ENCODE results near the gene POLR1E.
A peak's percentile ranks its signal among the peaks of the same experiment; 100 is the strongest.
"Not testable (repeated sequence)": the region's sequence is repeated elsewhere in the genome, so short reads cannot be mapped to it uniquely, and the experiment has no call there.

POLR1E gene

DNA sequence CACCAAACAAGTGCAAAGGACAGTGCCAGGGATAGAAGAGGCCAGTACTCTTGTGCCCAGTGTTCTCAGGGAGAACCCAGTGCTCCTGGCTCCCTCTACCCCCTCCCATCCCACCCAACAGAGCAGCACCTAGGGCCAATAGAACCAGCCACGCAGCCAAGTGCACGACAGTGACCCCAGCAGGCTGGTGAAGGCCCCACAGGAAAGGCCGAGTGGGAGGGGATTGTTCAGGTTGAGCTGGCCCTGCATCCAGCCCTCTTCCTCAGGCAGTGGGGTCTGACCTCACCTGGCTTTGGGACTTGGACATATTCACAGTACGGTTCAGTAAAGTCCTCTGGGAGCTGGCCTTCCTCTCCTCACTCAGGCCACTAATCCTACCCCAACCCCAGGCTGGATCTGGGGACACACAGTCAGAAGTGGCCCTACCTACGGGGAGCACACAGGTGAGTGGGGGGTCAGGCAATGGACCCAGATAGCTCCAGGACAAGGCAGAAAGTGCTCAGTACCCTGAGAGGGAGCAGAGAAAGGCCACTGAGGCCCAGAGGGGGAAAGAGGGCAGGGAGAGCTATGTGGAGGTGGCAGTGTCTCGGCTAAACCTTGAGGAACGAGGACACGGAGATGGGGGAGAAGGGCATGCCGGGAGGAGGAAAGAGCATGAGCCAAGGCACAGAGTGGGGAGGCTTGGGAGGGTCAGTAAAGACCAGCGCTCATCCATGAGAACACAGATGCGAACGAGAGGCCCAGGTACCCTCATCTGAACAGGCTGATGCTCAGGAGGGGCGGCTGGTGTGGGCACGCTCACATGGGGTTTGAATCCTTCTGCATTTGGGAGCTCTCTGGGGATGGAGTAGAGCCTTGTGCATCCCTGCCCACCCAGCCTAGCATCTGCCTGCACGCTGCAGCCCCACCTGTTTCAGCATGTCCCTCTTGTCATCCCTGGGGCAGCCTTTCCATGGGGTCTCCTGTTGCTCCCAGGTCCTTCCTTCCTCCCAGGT lies 25.6 kb downstream of the POLR1E start:
- no peaks in the 10 kb centered on the region for H3K27me3 ChIP-seq (ENCODE audit: insufficient read depth, insufficient read length)
- no peak overlapping the region for H3K9ac ChIP-seq (ENCODE audit: insufficient read length, low read depth)
- TF ChIP-seq SUZ12 (IDR thresholded peaks at IDR 0.05; ENCODE audit: extremely low read depth, insufficient read depth, insufficient read length) (no peak), ZNF274 (IDR thresholded peaks at IDR 0.05; ENCODE audit: low read depth, low read length) (no peak), YY1 (IDR thresholded peaks at IDR 0.05; ENCODE audit: insufficient read depth, insufficient read length) (no peak)
- peaks cover 61% of the 10 kb centered on the region for H3K36me3 ChIP-seq (ENCODE audit: insufficient read depth, insufficient read length, low read length)
- peaks cover 5% of the 10 kb centered on the region for H3K4me1 ChIP-seq (ENCODE audit: insufficient read depth, insufficient read length)
- no peak overlapping the region for H3K4me3 ChIP-seq (ENCODE audit: insufficient read length, low read depth)
- no peaks in the 10 kb centered on the region for H3K9me3 ChIP-seq (ENCODE audit: insufficient read depth, low read length)
- peak; percentile 47 for DNase-seq (ENCODE audit: low read depth, low spot score)

DNA sequence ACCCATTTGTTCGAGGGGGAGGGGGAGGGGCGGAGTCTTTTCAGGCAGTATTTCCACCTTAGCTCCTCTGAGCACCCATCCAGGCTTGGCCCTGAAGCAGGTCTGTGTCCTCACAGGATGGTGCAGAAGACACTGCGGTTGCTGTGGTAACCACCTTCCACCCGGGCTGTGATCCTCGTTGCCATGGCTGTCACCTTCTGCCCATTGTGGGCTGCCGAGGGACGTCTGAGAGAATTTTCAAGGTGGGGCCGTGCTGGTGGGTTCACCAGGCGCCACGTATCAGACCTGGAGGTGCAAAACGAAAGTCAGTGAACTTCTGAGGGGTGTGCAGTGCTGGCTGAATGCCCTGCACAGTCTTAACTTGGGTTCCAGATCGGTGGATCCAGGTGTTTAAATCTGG lies 26.7 kb downstream of the POLR1E start:
- no peaks in the 10 kb centered on the region for H3K9me3 ChIP-seq (ENCODE audit: insufficient read depth, low read length)
- no peak for DNase-seq (ENCODE audit: low read depth, low spot score)
- no peak overlapping the region for H3K9ac ChIP-seq (ENCODE audit: insufficient read length, low read depth)
- H3K4me1 ChIP-seq (ENCODE audit: insufficient read depth, insufficient read length): peaks cover 5% of the 10 kb centered on the region
- H3K36me3 ChIP-seq (ENCODE audit: insufficient read depth, insufficient read length, low read length): peaks cover 55% of the 10 kb centered on the region
- TF ChIP-seq SUZ12 (IDR thresholded peaks at IDR 0.05; ENCODE audit: extremely low read depth, insufficient read depth, insufficient read length) (no peak), ZNF274 (IDR thresholded peaks at IDR 0.05; ENCODE audit: low read depth, low read length) (no peak), YY1 (IDR thresholded peaks at IDR 0.05; ENCODE audit: insufficient read depth, insufficient read length) (no peak)
- no peak overlapping the region for H3K4me3 ChIP-seq (ENCODE audit: insufficient read length, low read depth)
- no peaks in the 10 kb centered on the region for H3K27me3 ChIP-seq (ENCODE audit: insufficient read depth, insufficient read length)

DNA sequence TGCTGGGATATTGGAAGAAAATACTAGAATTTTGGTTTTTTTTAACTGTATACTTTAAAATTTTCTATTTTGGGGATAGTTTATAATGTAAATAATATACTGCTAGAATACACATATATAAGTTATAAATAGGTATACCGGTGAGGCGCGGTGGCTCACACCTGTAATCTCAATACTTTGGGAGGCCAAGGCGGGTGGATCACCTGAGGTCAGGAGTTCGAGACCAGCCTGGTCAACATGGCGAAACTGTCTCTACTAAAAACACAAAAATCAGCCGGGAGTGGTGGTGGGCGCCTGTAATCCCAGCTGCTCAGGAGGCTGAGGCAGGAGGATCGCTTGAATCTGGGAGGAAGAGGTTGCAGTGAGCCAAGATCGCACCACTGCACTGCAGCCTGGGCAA lies 28.7 kb downstream of the POLR1E start:
- not testable (repeated sequence) for H3K4me1 ChIP-seq (ENCODE audit: insufficient read depth, insufficient read length); H3K4me3 ChIP-seq (ENCODE audit: insufficient read length, low read depth); H3K9ac ChIP-seq (ENCODE audit: insufficient read length, low read depth); H3K9me3 ChIP-seq (ENCODE audit: insufficient read depth, low read length); DNase-seq (ENCODE audit: low read depth, low spot score); H3K27me3 ChIP-seq (ENCODE audit: insufficient read depth, insufficient read length)
- peaks cover 53% of the 10 kb centered on the region for H3K36me3 ChIP-seq (ENCODE audit: insufficient read depth, insufficient read length, low read length)

- H3K4me3 ChIP-seq (ENCODE audit: insufficient read length, low read depth): no peak overlapping the region
- H3K9ac ChIP-seq (ENCODE audit: insufficient read length, low read depth): no peak overlapping the region
- TF ChIP-seq ZNF274 (IDR thresholded peaks at IDR 0.05; ENCODE audit: low read depth, low read length) (no peak), YY1 (IDR thresholded peaks at IDR 0.05; ENCODE audit: insufficient read depth, insufficient read length) (no peak), SUZ12 (IDR thresholded peaks at IDR 0.05; ENCODE audit: extremely low read depth, insufficient read depth, insufficient read length) (no peak)
- H3K4me1 ChIP-seq (ENCODE audit: insufficient read depth, insufficient read length): peaks cover 5% of the 10 kb centered on the region
- DNase-seq (ENCODE audit: low read depth, low spot score): no peak
- H3K27me3 ChIP-seq (ENCODE audit: insufficient read depth, insufficient read length): no peaks in the 10 kb centered on the region
- H3K36me3 ChIP-seq (ENCODE audit: insufficient read depth, insufficient read length, low read length): peaks cover 54% of the 10 kb centered on the region
- no peaks in the 10 kb centered on the region for H3K9me3 ChIP-seq (ENCODE audit: insufficient read depth, low read length)
These were observed 29.3 kb downstream of the POLR1E start for GRCh38 chr9:37514999-37515398.

- Histone ChIP-seq H3K36me3 (ENCODE audit: insufficient read depth, insufficient read length, low read length) (peaks cover 58% of the 10 kb centered on the region), H3K27me3 (ENCODE audit: insufficient read depth, insufficient read length) (no peaks in the 10 kb centered on the region), H3K4me3 (ENCODE audit: insufficient read length, low read depth) (no peak overlapping the region), H3K9ac (ENCODE audit: insufficient read length, low read depth) (no peak overlapping the region), H3K9me3 (ENCODE audit: insufficient read depth, low read length) (no peaks in the 10 kb centered on the region), H3K4me1 (ENCODE audit: insufficient read depth, insufficient read length) (peaks cover 5% of the 10 kb centered on the region)
- DNase-seq (ENCODE audit: low read depth, low spot score): no peak
- TF ChIP-seq SUZ12 (IDR thresholded peaks at IDR 0.05; ENCODE audit: extremely low read depth, insufficient read depth, insufficient read length): no peak
- no peak for TF ChIP-seq ZNF274 (IDR thresholded peaks at IDR 0.05; ENCODE audit: low read depth, low read length)
- no peak for TF ChIP-seq YY1 (IDR thresholded peaks at IDR 0.05; ENCODE audit: insufficient read depth, insufficient read length)
These were observed 30.0 kb downstream of the POLR1E start for GRCh38 chr9:37515620-37516258.

DNA sequence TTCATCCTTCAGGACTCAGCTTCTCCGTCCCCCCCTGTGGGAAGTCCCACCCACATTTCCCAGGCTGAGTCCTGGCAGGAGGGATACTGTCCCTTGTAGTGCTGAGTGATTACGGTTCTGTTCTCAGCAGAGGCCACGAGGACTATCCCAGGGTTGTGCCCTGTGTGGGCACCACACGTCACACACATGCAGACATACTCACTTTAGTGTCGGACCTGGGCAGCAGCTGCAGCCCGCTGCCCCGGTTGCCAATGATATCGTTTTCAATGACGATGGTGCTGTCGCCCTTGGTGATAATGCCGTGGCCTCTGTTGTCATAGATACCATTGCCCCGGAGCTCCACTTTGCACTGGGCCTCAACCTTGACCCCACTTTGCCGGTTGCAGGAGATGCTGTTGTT lies 32.2 kb downstream of the POLR1E start:
- no peak overlapping the region for H3K4me3 ChIP-seq (ENCODE audit: insufficient read length, low read depth)
- H3K9ac ChIP-seq (ENCODE audit: insufficient read length, low read depth): no peak overlapping the region
- no peaks in the 10 kb centered on the region for H3K4me1 ChIP-seq (ENCODE audit: insufficient read depth, insufficient read length)
- H3K9me3 ChIP-seq (ENCODE audit: insufficient read depth, low read length): no peaks in the 10 kb centered on the region
- TF ChIP-seq ZNF274 (IDR thresholded peaks at IDR 0.05; ENCODE audit: low read depth, low read length) (no peak), YY1 (IDR thresholded peaks at IDR 0.05; ENCODE audit: insufficient read depth, insufficient read length) (no peak), SUZ12 (IDR thresholded peaks at IDR 0.05; ENCODE audit: extremely low read depth, insufficient read depth, insufficient read length) (no peak)
- H3K27me3 ChIP-seq (ENCODE audit: insufficient read depth, insufficient read length): no peaks in the 10 kb centered on the region
- no peak for DNase-seq (ENCODE audit: low read depth, low spot score)
- peaks cover 63% of the 10 kb centered on the region for H3K36me3 ChIP-seq (ENCODE audit: insufficient read depth, insufficient read length, low read length)

- Histone ChIP-seq H3K27me3 (ENCODE audit: insufficient read depth, insufficient read length) (no peaks in the 10 kb centered on the region), H3K36me3 (ENCODE audit: insufficient read depth, insufficient read length, low read length) (peaks cover 70% of the 10 kb centered on the region), H3K4me3 (ENCODE audit: insufficient read length, low read depth) (no peak overlapping the region), H3K9ac (ENCODE audit: insufficient read length, low read depth) (no peak overlapping the region), H3K9me3 (ENCODE audit: insufficient read depth, low read length) (no peaks in the 10 kb centered on the region), H3K4me1 (ENCODE audit: insufficient read depth, insufficient read length) (no peaks in the 10 kb centered on the region)
- no peak for DNase-seq (ENCODE audit: low read depth, low spot score)
- TF ChIP-seq YY1 (IDR thresholded peaks at IDR 0.05; ENCODE audit: insufficient read depth, insufficient read length) (no peak), ZNF274 (IDR thresholded peaks at IDR 0.05; ENCODE audit: low read depth, low read length) (no peak)
These were observed 34.9 kb downstream of the POLR1E start for GRCh38 chr9:37520641-37521040.
